ENCODE measurements around the gene HEPHL1.

Gene HEPHL1

DNA sequence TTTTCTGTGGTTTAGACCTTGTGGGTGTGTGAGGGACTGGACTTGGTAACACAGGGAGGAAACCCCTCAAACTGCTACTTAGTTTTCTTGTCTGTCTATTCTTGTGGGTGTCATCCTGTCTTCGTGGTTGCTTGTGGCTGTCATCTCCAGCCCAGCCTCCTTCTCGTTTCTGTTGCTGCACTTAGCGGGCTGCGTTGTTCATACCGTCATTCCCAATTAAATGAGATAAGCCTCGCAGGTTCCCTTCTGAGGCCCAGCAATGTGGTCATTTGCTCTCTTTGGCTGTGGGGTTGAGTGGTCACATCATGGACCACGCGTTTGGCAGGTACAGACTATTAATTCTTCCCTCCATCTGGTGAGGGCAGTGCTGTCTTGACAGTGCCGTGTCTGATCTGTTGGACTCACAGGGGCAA lies 126.3 kb downstream of the HEPHL1 start:
- Histone ChIP-seq H3K4me3 (ENCODE audit: low read depth in 1 of 2, low read length in 1 of 2) (no peak overlapping the region), H3K27me3 (no peaks in the 10 kb centered on the region), H3K27ac (no peak overlapping the region), H3K36me3 (no peaks in the 10 kb centered on the region), H3K4me1 (ENCODE audit: control insufficient read depth in 1 of 2, insufficient read depth in 1 of 2, low read depth in 1 of 2, low read length in 1 of 2) (no peaks in the 10 kb centered on the region), H3K9me3 (no peaks in the 10 kb centered on the region)
- TF ChIP-seq, protein P1, sequence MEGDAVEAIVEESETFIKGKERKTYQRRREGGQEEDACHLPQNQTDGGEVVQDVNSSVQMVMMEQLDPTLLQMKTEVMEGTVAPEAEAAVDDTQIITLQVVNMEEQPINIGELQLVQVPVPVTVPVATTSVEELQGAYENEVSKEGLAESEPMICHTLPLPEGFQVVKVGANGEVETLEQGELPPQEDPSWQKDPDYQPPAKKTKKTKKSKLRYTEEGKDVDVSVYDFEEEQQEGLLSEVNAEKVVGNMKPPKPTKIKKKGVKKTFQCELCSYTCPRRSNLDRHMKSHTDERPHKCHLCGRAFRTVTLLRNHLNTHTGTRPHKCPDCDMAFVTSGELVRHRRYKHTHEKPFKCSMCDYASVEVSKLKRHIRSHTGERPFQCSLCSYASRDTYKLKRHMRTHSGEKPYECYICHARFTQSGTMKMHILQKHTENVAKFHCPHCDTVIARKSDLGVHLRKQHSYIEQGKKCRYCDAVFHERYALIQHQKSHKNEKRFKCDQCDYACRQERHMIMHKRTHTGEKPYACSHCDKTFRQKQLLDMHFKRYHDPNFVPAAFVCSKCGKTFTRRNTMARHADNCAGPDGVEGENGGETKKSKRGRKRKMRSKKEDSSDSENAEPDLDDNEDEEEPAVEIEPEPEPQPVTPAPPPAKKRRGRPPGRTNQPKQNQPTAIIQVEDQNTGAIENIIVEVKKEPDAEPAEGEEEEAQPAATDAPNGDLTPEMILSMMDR (IDR thresholded peaks at IDR 0.05) = no peak

DNA sequence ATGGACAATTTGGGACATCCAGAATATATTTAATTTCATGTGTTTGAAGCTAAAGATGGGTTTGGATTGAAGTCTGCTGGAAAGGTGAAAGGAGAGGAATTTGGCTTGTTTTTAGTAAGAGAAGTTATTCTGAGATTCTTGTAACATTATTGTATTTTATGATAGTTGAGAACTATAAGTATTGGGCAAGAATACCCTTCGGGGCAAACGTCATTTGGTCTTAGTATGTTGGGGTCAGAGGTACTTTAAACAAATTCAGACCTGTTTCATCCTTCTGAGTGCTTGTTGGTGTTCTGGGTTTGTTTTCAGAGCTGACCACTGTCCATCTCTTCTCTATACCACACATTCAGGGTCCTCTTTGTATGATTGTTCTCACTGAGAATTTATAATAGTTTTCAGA lies 127.0 kb downstream of the HEPHL1 start:
- Histone ChIP-seq H3K4me3 (ENCODE audit: low read depth in 1 of 2, low read length in 1 of 2) (no peak overlapping the region), H3K4me1 (ENCODE audit: control insufficient read depth in 1 of 2, insufficient read depth in 1 of 2, low read depth in 1 of 2, low read length in 1 of 2) (no peaks in the 10 kb centered on the region), H3K27me3 (no peaks in the 10 kb centered on the region)

DNA sequence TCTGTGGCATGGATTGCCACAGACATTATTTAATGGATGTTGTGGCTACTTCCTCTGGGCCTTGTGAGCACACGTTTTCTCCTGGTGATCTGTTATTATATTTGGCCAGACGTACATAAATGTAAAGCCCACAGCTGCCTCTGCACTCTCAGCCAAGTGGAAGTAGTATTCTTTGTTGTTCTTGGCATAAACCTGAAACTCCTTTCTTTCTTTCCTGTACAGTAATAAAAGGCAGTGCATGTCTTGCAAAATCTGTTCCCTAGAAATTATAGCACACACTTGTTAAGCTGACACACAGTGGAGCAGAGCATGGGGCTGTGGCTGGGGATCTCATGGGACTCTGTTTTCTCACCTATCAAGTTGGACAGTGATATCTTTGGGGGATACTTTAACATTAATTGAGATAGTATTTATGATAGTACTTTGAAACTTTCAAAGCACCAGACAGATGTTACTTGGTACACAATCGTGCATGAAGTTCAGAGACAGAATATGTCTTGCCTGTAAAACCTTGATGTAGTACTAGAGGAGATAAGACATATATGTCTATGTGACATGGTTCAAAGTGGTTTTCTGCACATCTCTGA lies 128.4 kb downstream of the HEPHL1 start:
- Histone ChIP-seq H3K27me3 (no peaks in the 10 kb centered on the region), H3K4me3 (ENCODE audit: low read depth in 1 of 2, low read length in 1 of 2) (no peak overlapping the region), H3K9me3 (no peaks in the 10 kb centered on the region), H3K27ac (no peak overlapping the region), H3K36me3 (no peaks in the 10 kb centered on the region), H3K4me1 (ENCODE audit: control insufficient read depth in 1 of 2, insufficient read depth in 1 of 2, low read depth in 1 of 2, low read length in 1 of 2) (no peaks in the 10 kb centered on the region)
- TF ChIP-seq, protein P1 (IDR thresholded peaks at IDR 0.05) = no peak

More for the DNA sequence above, 127.0 kb downstream of the HEPHL1 start:
- Histone ChIP-seq H3K27ac (no peak overlapping the region), H3K36me3 (no peaks in the 10 kb centered on the region), H3K9me3 (no peaks in the 10 kb centered on the region)
- TF ChIP-seq, protein P1 (IDR thresholded peaks at IDR 0.05) = no peak

GRCh38 chr11:94150056-94150455 lies 128.9 kb downstream of the HEPHL1 start:
- Histone ChIP-seq H3K4me1 (ENCODE audit: control insufficient read depth in 1 of 2, insufficient read depth in 1 of 2, low read depth in 1 of 2, low read length in 1 of 2) (no peaks in the 10 kb centered on the region), H3K36me3 (no peaks in the 10 kb centered on the region), H3K9me3 (no peaks in the 10 kb centered on the region), H3K27me3 (no peaks in the 10 kb centered on the region), H3K27ac (no peak overlapping the region), H3K4me3 (ENCODE audit: low read depth in 1 of 2, low read length in 1 of 2) (no peak overlapping the region)
- TF ChIP-seq, protein P1 (IDR thresholded peaks at IDR 0.05) = no peak

DNA sequence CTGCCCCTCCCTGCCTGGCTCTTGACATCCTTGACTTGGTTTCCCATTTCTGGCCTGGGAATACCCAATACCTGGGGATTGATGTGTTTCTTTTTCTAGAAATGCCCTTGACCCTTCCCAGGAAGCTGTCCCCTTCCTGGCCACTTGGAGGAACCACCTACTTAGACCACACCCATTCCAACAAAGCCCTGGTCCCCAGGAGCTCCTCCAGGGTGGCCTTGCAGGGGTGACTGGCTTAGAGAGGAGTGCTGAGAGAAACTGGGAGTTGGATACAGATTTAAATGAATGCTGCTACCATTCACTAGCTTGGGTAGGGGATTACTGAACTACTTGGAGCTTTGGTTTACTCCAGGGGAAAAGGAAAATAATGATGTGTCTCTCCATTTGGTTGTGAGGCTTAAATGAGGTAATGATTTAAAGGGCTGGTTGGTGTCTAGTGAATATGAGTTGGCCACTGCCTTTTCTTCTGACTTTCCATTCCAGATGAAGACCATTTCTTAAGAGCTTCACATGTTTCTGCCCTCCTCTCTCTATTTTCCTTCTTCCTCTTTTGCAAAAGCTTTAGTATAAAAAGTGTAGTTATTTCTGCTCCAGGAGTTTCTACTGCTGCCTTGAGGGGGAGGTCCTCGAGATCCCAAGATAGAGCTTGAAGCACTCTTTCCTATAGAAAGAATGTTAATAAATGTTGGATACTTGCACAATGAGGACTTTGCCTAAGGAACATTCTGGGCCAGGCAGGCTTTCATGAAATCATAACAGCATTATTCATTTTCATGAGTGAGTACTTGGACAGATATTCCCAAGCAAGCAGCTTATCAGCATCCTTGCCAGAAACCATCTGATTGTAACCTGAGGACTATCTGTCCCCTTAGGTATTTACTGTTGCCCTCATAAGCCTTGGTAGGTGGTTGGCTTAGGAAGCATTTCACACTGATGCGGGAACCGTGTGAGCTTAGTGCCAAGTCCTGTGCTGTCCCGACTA lies 129.8 kb downstream of the HEPHL1 start:
- Histone ChIP-seq H3K4me1 (ENCODE audit: control insufficient read depth in 1 of 2, insufficient read depth in 1 of 2, low read depth in 1 of 2, low read length in 1 of 2) (no peaks in the 10 kb centered on the region), H3K36me3 (no peaks in the 10 kb centered on the region), H3K27ac (no peak overlapping the region), H3K27me3 (no peaks in the 10 kb centered on the region), H3K9me3 (no peaks in the 10 kb centered on the region), H3K4me3 (ENCODE audit: low read depth in 1 of 2, low read length in 1 of 2) (no peak overlapping the region)
- TF ChIP-seq, protein P1 (IDR thresholded peaks at IDR 0.05) = no peak
